Measurements from ENCODE around the gene TNKS2. TPM values are rescaled to one million over a fixed set of nuclear protein-coding genes. Genes with fewer than 3 reads are reported as not detected.

Gene TNKS2
- total RNA-seq, 1 donor from 2014 or later, result 13.8 TPM

- no peaks in the 10 kb centered on the region for H3K9me3 ChIP-seq (replicated peaks)
- intact Hi-C loops (cut with micrococcal nuclease), result no loop called here
- no peak overlapping the region for H3K4me3 ChIP-seq
- no peak for DNase-seq
- H3K36me3 ChIP-seq, result no peaks in the 10 kb centered on the region
- H3K27me3 ChIP-seq (ENCODE audit: low read depth), result no peaks in the 10 kb centered on the region
- TF ChIP-seq CTCF (IDR thresholded peaks at IDR 0.05; ENCODE audit: borderline replicate concordance), result no peak
- no peaks in the 10 kb centered on the region for H3K4me1 ChIP-seq
- no peak overlapping the region for H3K27ac ChIP-seq (replicated peaks)
Measured at GRCh38 chr10:91788527-91788926, 9.7 kb upstream of the TNKS2 start.

GRCh38 chr10:91796331-91797047 lies 1.7 kb upstream of the TNKS2 start:
- peak; percentile 32 for DNase-seq
- Histone ChIP-seq H3K27me3 (ENCODE audit: low read depth) (no peaks in the 10 kb centered on the region), H3K27ac (replicated peaks) (peak overlapping the region; percentile 97), H3K9me3 (replicated peaks) (no peaks in the 10 kb centered on the region), H3K4me3 (peak overlapping the region; percentile 81), H3K4me1 (peaks cover 51% of the 10 kb centered on the region), H3K36me3 (no peaks in the 10 kb centered on the region)
- TF ChIP-seq CTCF (IDR thresholded peaks at IDR 0.05; ENCODE audit: borderline replicate concordance), result no peak
- intact Hi-C loops (cut with micrococcal nuclease), result no loop called here

GRCh38 chr10:91797048-91797690 lies 1.1 kb upstream of the TNKS2 start:
- no peaks in the 10 kb centered on the region for H3K9me3 ChIP-seq (replicated peaks)
- H3K27ac ChIP-seq (replicated peaks), result peak overlapping the region; percentile 97
- intact Hi-C loops (cut with micrococcal nuclease), result no loop called here
- H3K4me3 ChIP-seq, result peak overlapping the region; percentile 81
- peaks cover 57% of the 10 kb centered on the region for H3K4me1 ChIP-seq
- no peak for DNase-seq
- no peak for TF ChIP-seq CTCF (IDR thresholded peaks at IDR 0.05; ENCODE audit: borderline replicate concordance)
- H3K27me3 ChIP-seq (ENCODE audit: low read depth), result no peaks in the 10 kb centered on the region
- no peaks in the 10 kb centered on the region for H3K36me3 ChIP-seq

GRCh38 chr10:91798649-91799611 lies 704 bp downstream of the TNKS2 start:
- peak; percentile 32 for DNase-seq
- peaks cover 72% of the 10 kb centered on the region for H3K4me1 ChIP-seq
- H3K36me3 ChIP-seq, result no peaks in the 10 kb centered on the region
- intact Hi-C loops (cut with micrococcal nuclease), result no loop called here
- no peaks in the 10 kb centered on the region for H3K27me3 ChIP-seq (ENCODE audit: low read depth)
- H3K9me3 ChIP-seq (replicated peaks), result no peaks in the 10 kb centered on the region
- H3K4me3 ChIP-seq, result peak overlapping the region; percentile 81
- TF ChIP-seq CTCF (IDR thresholded peaks at IDR 0.05; ENCODE audit: borderline replicate concordance), result no peak
- peak overlapping the region; percentile 97 for H3K27ac ChIP-seq (replicated peaks)

GRCh38 chr10:91799612-91799975 lies 1.4 kb downstream of the TNKS2 start:
- peaks cover 78% of the 10 kb centered on the region for H3K4me1 ChIP-seq

More at GRCh38 chr10:91799612-91799975, 1.4 kb downstream of the TNKS2 start:
- no peaks in the 10 kb centered on the region for H3K36me3 ChIP-seq
- no peak for TF ChIP-seq CTCF (IDR thresholded peaks at IDR 0.05; ENCODE audit: borderline replicate concordance)
- H3K4me3 ChIP-seq, result peak overlapping the region; percentile 81
- intact Hi-C loops (cut with micrococcal nuclease), result no loop called here
- no peak for DNase-seq
- H3K27me3 ChIP-seq (ENCODE audit: low read depth), result no peaks in the 10 kb centered on the region
- H3K27ac ChIP-seq (replicated peaks), result peak overlapping the region; percentile 97
- H3K9me3 ChIP-seq (replicated peaks), result no peaks in the 10 kb centered on the region

All from left ventricle myocardium inferior (tissue), 1 donor.